Measurements from ENCODE around the gene CMBL. TPM values are rescaled to one million over a fixed set of nuclear protein-coding genes. Genes with fewer than 3 reads are reported as not detected.

The CMBL gene
- 2.4 TPM for polyA plus RNA-seq (2012; ENCODE audit: insufficient read depth, insufficient read length, low read depth)

GRCh38 chr5:10307206-10308148, at the start of gene CMBL:
TSS of gene CMBL (minus strand) at chr5:10307902. CDS start at chr5:10290762, 17,140 bp downstream.
- peak; percentile 39 for DNase-seq
- TF ChIP-seq CTCF (IDR thresholded peaks at IDR 0.05; ENCODE audit: low read depth, low read length): no peak
- Histone ChIP-seq H3K36me3 (no peaks in the 10 kb centered on the region), H3K27me3 (no peaks in the 10 kb centered on the region), H3K4me3 (ENCODE audit: low read depth, low read length) (peak within 1 kb of the TSS; percentile 55), H3K9me3 (no peaks in the 10 kb centered on the region), H3K4me1 (peaks cover 4% of the 10 kb centered on the region; the same call in 1 of the 2 replicates)

GRCh38 chr5:10355071-10355889, 47.6 kb upstream of the CMBL start:
- Histone ChIP-seq H3K4me3 (ENCODE audit: low read depth, low read length) (peak overlapping the region; percentile 74), H3K4me1 (no peaks in the 10 kb centered on the region), H3K9me3 (no peaks in the 10 kb centered on the region), H3K36me3 (peaks cover 2% of the 10 kb centered on the region; the same call in 1 of the 2 replicates), H3K27me3 (no peaks in the 10 kb centered on the region)
- DNase-seq: no peak
- no peak for TF ChIP-seq CTCF (IDR thresholded peaks at IDR 0.05; ENCODE audit: low read depth, low read length)

- H3K27me3 ChIP-seq: no peaks in the 10 kb centered on the region
- peak; percentile 68 for DNase-seq
- H3K9me3 ChIP-seq: no peaks in the 10 kb centered on the region
- peaks cover 2% of the 10 kb centered on the region; the same call in 1 of the 2 replicates for H3K36me3 ChIP-seq
- H3K4me1 ChIP-seq: no peaks in the 10 kb centered on the region
- H3K4me3 ChIP-seq (ENCODE audit: low read depth, low read length): peak overlapping the region; percentile 74
- TF ChIP-seq CTCF (IDR thresholded peaks at IDR 0.05; ENCODE audit: low read depth, low read length): no peak
Observed at GRCh38 chr5:10354048-10354872, 46.6 kb upstream of the CMBL start.

- H3K4me3 ChIP-seq (ENCODE audit: low read depth, low read length): peak within 1 kb of the TSS; percentile 74
- TF ChIP-seq CTCF (IDR thresholded peaks at IDR 0.05; ENCODE audit: low read depth, low read length): no peak
- peak; percentile 99 for DNase-seq
- H3K36me3 ChIP-seq: peaks cover 2% of the 10 kb centered on the region; the same call in 1 of the 2 replicates
- H3K27me3 ChIP-seq: no peaks in the 10 kb centered on the region
- H3K9me3 ChIP-seq: no peaks in the 10 kb centered on the region
- no peaks in the 10 kb centered on the region for H3K4me1 ChIP-seq
Observed at GRCh38 chr5:10353241-10354047, 45.7 kb upstream of the CMBL start, which contains the start of gene MARCHF6. TSS of gene MARCHF6 (plus strand) at chr5:10353695. CDS start at chr5:10353899, 204 bp downstream.
